SK-N-SH treated with all-trans-retinoic acid at 6 μM for 48 hours (cell line): ENCODE results near the gene SGTA.

Experiments used
- CREB5 ChIP-seq: fragments of 250-450 bp; sonication (Bioruptor Pico); IDR thresholded peaks from 2 replicates; pipeline ENCODE4 v1.5.1; 2020; ENCODE audit warnings: low read depth, mild to moderate bottlenecking, moderate library complexity
- ISL1 ChIP-seq: fragments of 250-450 bp; sonication (Bioruptor Pico); IDR thresholded peaks from 2 replicates; pipeline ENCODE4 v2.1.2; 2022; ENCODE audit warnings: mild to moderate bottlenecking, moderate library complexity
- SNAI2 ChIP-seq: fragments of 250-450 bp; sonication (Bioruptor Pico); IDR thresholded peaks from 2 replicates; pipeline ENCODE4 v1.5.0; 2020; ENCODE audit warnings: mild to moderate bottlenecking, moderate library complexity
- ZNF8 ChIP-seq: fragments of 450-650 bp; formaldehyde crosslinking; IDR thresholded peaks from 2 replicates; pipeline ENCODE4 v1.5.0; 2020; ENCODE audit warnings: mild to moderate bottlenecking, moderate library complexity
- TF ChIP-seq, protein P1 (sequence below): fragments of 250-450 bp; sonication (Bioruptor Pico); IDR thresholded peaks from 2 replicates; pipeline ENCODE4 v1.8.0; 2020; ENCODE audit warnings: mild to moderate bottlenecking, moderate library complexity, borderline replicate concordance

- no peak for TF ChIP-seq ZNF8
- no peak for TF ChIP-seq CREB5 (CRISPR knock-in tag)
- no peak for TF ChIP-seq SNAI2
- TF ChIP-seq, protein P1, sequence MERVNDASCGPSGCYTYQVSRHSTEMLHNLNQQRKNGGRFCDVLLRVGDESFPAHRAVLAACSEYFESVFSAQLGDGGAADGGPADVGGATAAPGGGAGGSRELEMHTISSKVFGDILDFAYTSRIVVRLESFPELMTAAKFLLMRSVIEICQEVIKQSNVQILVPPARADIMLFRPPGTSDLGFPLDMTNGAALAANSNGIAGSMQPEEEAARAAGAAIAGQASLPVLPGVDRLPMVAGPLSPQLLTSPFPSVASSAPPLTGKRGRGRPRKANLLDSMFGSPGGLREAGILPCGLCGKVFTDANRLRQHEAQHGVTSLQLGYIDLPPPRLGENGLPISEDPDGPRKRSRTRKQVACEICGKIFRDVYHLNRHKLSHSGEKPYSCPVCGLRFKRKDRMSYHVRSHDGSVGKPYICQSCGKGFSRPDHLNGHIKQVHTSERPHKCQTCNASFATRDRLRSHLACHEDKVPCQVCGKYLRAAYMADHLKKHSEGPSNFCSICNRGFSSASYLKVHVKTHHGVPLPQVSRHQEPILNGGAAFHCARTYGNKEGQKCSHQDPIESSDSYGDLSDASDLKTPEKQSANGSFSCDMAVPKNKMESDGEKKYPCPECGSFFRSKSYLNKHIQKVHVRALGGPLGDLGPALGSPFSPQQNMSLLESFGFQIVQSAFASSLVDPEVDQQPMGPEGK (CRISPR knock-in tag): no peak
- TF ChIP-seq ISL1 (CRISPR knock-in tag): no peak
Observed at GRCh38 chr19:2810141-2811091, 27.3 kb upstream of the SGTA start.
